CD14-positive monocyte (primary cell): ENCODE measurements around the gene CAPN3. TPM values are rescaled to one million over a fixed set of nuclear protein-coding genes. Genes with fewer than 3 reads are reported as not detected.

Experiments used
- DNase-seq, 3 donors: peaks; one replicate each; pipeline ENCODE4 v3.0.0-alpha.2; 2011 to 2022
- H2AFZ ChIP-seq: 2 replicates; pipeline ENCODE4 v1.6.0; 2012; ENCODE audit warnings: mild to moderate bottlenecking, low read depth, low read length, inconsistent platforms; ENCODE audit not compliant: insufficient read depth, poor library complexity, severe bottlenecking
- H3K27ac ChIP-seq, 2 donors: 1 replicate in 1 of 2; 2 replicates in 1 of 2; pipeline ENCODE4 v1.5.1; 2012 to 2013; ENCODE audit warnings: low read length in 2 of 2, control low read depth in 1 of 2, inconsistent platforms in 1 of 2, low read depth in 1 of 2, mild to moderate bottlenecking in 1 of 2
- H3K27me3 ChIP-seq, 2 donors: one replicate each; pipeline versions ENCODE4 v1.6.0 to v1.6.1; 2011 to 2013; ENCODE audit warnings: low read length in 2 of 2; ENCODE audit not compliant: control insufficient read depth in 2 of 2, insufficient read depth in 2 of 2
- H3K36me3 ChIP-seq, 2 donors: replicated peaks in 1 of 2; 1 replicate in 1 of 2; 2 replicates in 1 of 2; pipeline versions ENCODE4 v1.5.1 to v1.6.1; 2012 to 2013; ENCODE audit warnings: low read length in 2 of 2, control low read depth in 1 of 2, inconsistent platforms in 1 of 2, mild to moderate bottlenecking in 1 of 2; ENCODE audit not compliant: insufficient read depth in 2 of 2, control insufficient read depth in 1 of 2
- H3K4me1 ChIP-seq, 2 donors: 1 replicate in 1 of 2; 2 replicates in 1 of 2; pipeline versions ENCODE4 v1.5.1 to v1.6.1; 2012 to 2013; ENCODE audit warnings: low read length in 2 of 2, control low read depth in 1 of 2, inconsistent platforms in 1 of 2, mild to moderate bottlenecking in 1 of 2, moderate library complexity in 1 of 2; ENCODE audit not compliant: insufficient read depth in 2 of 2, control insufficient read depth in 1 of 2
- H3K4me2 ChIP-seq: replicated peaks from 2 replicates; pipeline ENCODE3; 2012; ENCODE audit warnings: low read length, moderate library complexity, mild to moderate bottlenecking; ENCODE audit not compliant: poor library complexity, severe bottlenecking; ENCODE audit errors: extremely low read depth
- H3K4me3 ChIP-seq, 3 experiments: fragments of 200-600 bp in 1 of 3; sonication (generic) in 1 of 3; replicated peaks in 1 of 3; 1 replicate in 2 of 3; 2 replicates in 1 of 3; pipeline ENCODE4 v1.5.1; 2011 to 2013; ENCODE audit warnings: low read length in 3 of 3, mild to moderate bottlenecking in 3 of 3, control low read depth in 2 of 3, low read depth in 2 of 3, inconsistent platforms in 1 of 3, moderate library complexity in 1 of 3
- H3K79me2 ChIP-seq: 2 replicates; pipeline ENCODE4 v1.6.0; 2012; ENCODE audit warnings: mild to moderate bottlenecking, control low read depth, inconsistent platforms, low read length, moderate library complexity; ENCODE audit not compliant: insufficient read depth
- H3K9ac ChIP-seq: 2 replicates; pipeline ENCODE4 v1.6.0; 2017; ENCODE audit warnings: low read length, mild to moderate bottlenecking; ENCODE audit not compliant: insufficient read depth, poor library complexity, severe bottlenecking
- H3K9me3 ChIP-seq, 2 donors: replicated peaks in 1 of 2; 1 replicate in 1 of 2; 2 replicates in 1 of 2; pipeline versions ENCODE4 v1.5.1 to v1.6.1; 2012 to 2013; ENCODE audit warnings: low read length in 2 of 2, control low read depth in 1 of 2; ENCODE audit not compliant: control insufficient read depth in 1 of 2, insufficient read depth in 1 of 2
- H4K20me1 ChIP-seq: 2 replicates; pipeline ENCODE4 v1.6.0; 2012; ENCODE audit warnings: mild to moderate bottlenecking, low read length, control low read depth, moderate library complexity; ENCODE audit not compliant: insufficient read depth
- H3K27ac Mint-ChIP-seq, 7 donors: one replicate each; pipeline ENCODE4 v1.8.0; 2020; ENCODE audit warnings: mild to moderate bottlenecking in 7 of 7, mixed read lengths in 7 of 7, moderate library complexity in 6 of 7, inconsistent platforms in 2 of 7
- H3K27me3 Mint-ChIP-seq, 3 donors: one replicate each; pipeline ENCODE4 v1.8.0; 2021 to 2022; ENCODE audit warnings: low read depth in 3 of 3, mild to moderate bottlenecking in 3 of 3, mixed read lengths in 3 of 3, moderate library complexity in 3 of 3, inconsistent platforms in 1 of 3
- H3K36me3 Mint-ChIP-seq, 2 donors: one replicate each; pipeline ENCODE4 v1.8.0; 2020; ENCODE audit warnings: mixed read lengths in 2 of 2, inconsistent platforms in 1 of 2, mild to moderate bottlenecking in 1 of 2
- H3K4me1 Mint-ChIP-seq: one replicate; pipeline ENCODE4 v1.8.0; 2020; ENCODE audit warnings: mild to moderate bottlenecking, mixed read lengths
- H3K4me3 Mint-ChIP-seq, 2 donors: one replicate each; pipeline ENCODE4 v1.8.0; 2020; ENCODE audit warnings: mild to moderate bottlenecking in 2 of 2, mixed read lengths in 2 of 2, moderate library complexity in 1 of 2
- H3K9me3 Mint-ChIP-seq, 7 donors: one replicate each; pipeline ENCODE4 v1.8.0; 2020 to 2022; ENCODE audit warnings: mixed read lengths in 7 of 7, mild to moderate bottlenecking in 6 of 7, moderate library complexity in 6 of 7, inconsistent platforms in 2 of 7
- WGBS: methylation state at CpG from one replicate; pipeline ENCODE4 v1.1.5; 2013; ENCODE audit warnings: missing lambda C conversion rate; ENCODE audit not compliant: insufficient coverage; 5-methylcytosine and 5-hydroxymethylcytosine counted together
- intact Hi-C, 2 donors: fragments of 100-400 bp; cut with micrococcal nuclease; formaldehyde crosslinking; loops; one replicate each; pipeline versions ENCODE4 v1.15.0 to v1.15.1; 2023
- polyA plus RNA-seq, 3 donors: library from polyadenylated mRNA; depleted of rRNA in 1 of 3; unstranded in 2 of 3; stranded (reverse) in 1 of 3; fragments of 300-500 nt in 2 of 3; fragments of >200 nt in 1 of 3; fragmentation: Illumina TruSeq in 2 of 3; gene quantifications; 1 replicate in 2 of 3; 2 replicates in 1 of 3; pipeline ENCODE4 v1.2.3, GENCODE V29; 2012 to 2021
- TF ChIP-seq, protein P1 (sequence below): fragments of 200-600 bp; IDR thresholded peaks from one replicate; pipeline ENCODE4 v1.8.0; 2022; ENCODE audit warnings: antibody characterized with exemption, mild to moderate bottlenecking

The CAPN3 gene
- polyA plus RNA-seq, 3 donors: 2.9 to 76.5 (median 3.6) TPM

DNA sequence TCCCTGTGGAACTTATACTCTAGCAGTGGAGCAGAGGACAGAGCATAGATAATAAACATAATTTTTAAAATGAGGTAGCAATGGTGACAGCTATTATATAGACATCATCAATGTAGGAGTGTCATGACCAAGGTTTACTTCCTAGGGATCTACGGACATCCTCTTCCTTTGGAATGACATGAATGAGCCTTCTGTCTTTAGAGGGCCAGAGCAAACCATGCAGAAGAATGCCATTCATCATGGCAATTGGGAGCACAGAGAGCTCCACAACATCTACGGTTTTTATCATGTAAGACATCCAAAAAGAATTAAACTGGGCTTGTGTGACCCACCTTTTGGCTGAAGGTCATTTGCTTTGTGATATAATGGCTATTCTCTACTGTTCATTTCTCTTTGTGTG is 30.1 kb upstream of the CAPN3 start:
- Histone ChIP-seq H4K20me1 (no peaks in the 10 kb centered on the region), H2AFZ (no peak overlapping the region), H3K27me3 (no peaks in the 10 kb centered on the region), H3K4me2 (no peak overlapping the region), H3K36me3 (peaks cover 66 to 82% of the 10 kb centered on the region in 2 donors), H3K79me2 (no peaks in the 10 kb centered on the region), H3K9ac (no peak overlapping the region), H3K4me1 (no peaks in the 10 kb centered on the region), H3K4me3 (no peak overlapping the region), H3K9me3 (peaks cover 1% of the 10 kb centered on the region in 2 donors), H3K27ac (no peak overlapping the region)
- TF ChIP-seq, protein P1, sequence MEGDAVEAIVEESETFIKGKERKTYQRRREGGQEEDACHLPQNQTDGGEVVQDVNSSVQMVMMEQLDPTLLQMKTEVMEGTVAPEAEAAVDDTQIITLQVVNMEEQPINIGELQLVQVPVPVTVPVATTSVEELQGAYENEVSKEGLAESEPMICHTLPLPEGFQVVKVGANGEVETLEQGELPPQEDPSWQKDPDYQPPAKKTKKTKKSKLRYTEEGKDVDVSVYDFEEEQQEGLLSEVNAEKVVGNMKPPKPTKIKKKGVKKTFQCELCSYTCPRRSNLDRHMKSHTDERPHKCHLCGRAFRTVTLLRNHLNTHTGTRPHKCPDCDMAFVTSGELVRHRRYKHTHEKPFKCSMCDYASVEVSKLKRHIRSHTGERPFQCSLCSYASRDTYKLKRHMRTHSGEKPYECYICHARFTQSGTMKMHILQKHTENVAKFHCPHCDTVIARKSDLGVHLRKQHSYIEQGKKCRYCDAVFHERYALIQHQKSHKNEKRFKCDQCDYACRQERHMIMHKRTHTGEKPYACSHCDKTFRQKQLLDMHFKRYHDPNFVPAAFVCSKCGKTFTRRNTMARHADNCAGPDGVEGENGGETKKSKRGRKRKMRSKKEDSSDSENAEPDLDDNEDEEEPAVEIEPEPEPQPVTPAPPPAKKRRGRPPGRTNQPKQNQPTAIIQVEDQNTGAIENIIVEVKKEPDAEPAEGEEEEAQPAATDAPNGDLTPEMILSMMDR: no peak
- H3K36me3 Mint-ChIP-seq: peaks cover 59 to 69% of the 10 kb centered on the region in 2 donors
- intact Hi-C loops: no loop called here
- H3K4me3 Mint-ChIP-seq: no peak overlapping the region
- peaks cover 0 to 3% (median 2%) of the 10 kb centered on the region in 7 donors for H3K9me3 Mint-ChIP-seq
- DNase-seq: no peak
- 100% methylated on average over 1 of the region's 2 CpGs for WGBS
- H3K4me1 Mint-ChIP-seq: no peaks in the 10 kb centered on the region
- H3K27me3 Mint-ChIP-seq: no peaks in the 10 kb centered on the region
- no peak overlapping the region for H3K27ac Mint-ChIP-seq

DNA sequence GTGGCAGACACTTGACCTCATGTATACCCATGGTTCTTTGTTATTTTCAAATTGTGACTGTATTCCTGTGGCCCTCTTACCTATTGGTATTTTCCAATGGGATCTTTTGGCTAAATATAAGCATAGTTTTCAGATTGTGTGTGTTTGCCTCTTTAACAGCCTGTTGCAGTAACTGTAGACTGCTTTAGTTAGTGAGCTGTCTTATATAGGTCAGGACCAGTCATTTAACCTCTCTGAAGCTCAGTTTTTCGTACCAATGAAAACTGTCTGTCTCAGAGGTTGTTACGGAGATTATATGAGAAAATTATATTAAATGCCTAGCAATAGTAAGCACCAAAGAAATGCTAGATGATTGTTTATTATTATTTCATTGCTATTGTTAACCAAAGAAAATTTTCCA is 29.3 kb upstream of the CAPN3 start:
- Mint-ChIP-seq H3K9me3 (peaks cover 4 to 10% (median 8%) of the 10 kb centered on the region in 7 donors), H3K4me1 (no peaks in the 10 kb centered on the region), H3K36me3 (peaks cover 63 to 72% of the 10 kb centered on the region in 2 donors), H3K27me3 (no peaks in the 10 kb centered on the region), H3K4me3 (no peak overlapping the region), H3K27ac (peak overlapping the region in 1 of 7 donors; percentile 16)
- no peak overlapping the region for H3K9ac ChIP-seq
- H3K9me3 ChIP-seq: peaks cover 4 to 9% of the 10 kb centered on the region in 2 donors
- no peaks in the 10 kb centered on the region for H3K4me1 ChIP-seq
- H3K36me3 ChIP-seq: peaks cover 67 to 82% of the 10 kb centered on the region in 2 donors
- no peaks in the 10 kb centered on the region for H3K79me2 ChIP-seq
- no peak overlapping the region for H2AFZ ChIP-seq
- intact Hi-C loops: no loop called here
- H3K4me3 ChIP-seq: no peak overlapping the region
- H3K4me2 ChIP-seq: no peak overlapping the region
- WGBS: no CpG with 5 or more reads among the region's 2 CpGs
- H4K20me1 ChIP-seq: no peaks in the 10 kb centered on the region
- TF ChIP-seq, protein P1: no peak
- no peaks in the 10 kb centered on the region for H3K27me3 ChIP-seq
- no peak overlapping the region for H3K27ac ChIP-seq
- DNase-seq: no peak
